GM12865 (cell line): ENCODE results near the gene STK33.
A peak's percentile ranks its signal among the peaks of the same experiment; 100 is the strongest.

Source experiments
- DNase-seq: peaks from one replicate; pipeline ENCODE4 v3.0.0; 2010; ENCODE audit warnings: low read depth
- H3K4me3 ChIP-seq: 2 replicates; pipeline ENCODE4 v1.5.1; 2011; ENCODE audit warnings: mild to moderate bottlenecking, low read depth, low read length, control low read depth
- TF ChIP-seq, protein P1 (sequence below): IDR thresholded peaks from 2 replicates; pipeline ENCODE4 v1.5.1; 2011; ENCODE audit warnings: low read length, control low read depth, low read depth, inconsistent platforms; ENCODE audit not compliant: insufficient read depth; ENCODE audit errors: missing control alignments

Gene STK33

GRCh38 chr11:8593935-8594909, at the start of gene STK33:
Gene STK33 (minus strand): TSS chr11:8594228. CDS start chr11:8474905, 119,323 bp downstream.
- DNase-seq = peak; percentile 82
- TF ChIP-seq, protein P1, sequence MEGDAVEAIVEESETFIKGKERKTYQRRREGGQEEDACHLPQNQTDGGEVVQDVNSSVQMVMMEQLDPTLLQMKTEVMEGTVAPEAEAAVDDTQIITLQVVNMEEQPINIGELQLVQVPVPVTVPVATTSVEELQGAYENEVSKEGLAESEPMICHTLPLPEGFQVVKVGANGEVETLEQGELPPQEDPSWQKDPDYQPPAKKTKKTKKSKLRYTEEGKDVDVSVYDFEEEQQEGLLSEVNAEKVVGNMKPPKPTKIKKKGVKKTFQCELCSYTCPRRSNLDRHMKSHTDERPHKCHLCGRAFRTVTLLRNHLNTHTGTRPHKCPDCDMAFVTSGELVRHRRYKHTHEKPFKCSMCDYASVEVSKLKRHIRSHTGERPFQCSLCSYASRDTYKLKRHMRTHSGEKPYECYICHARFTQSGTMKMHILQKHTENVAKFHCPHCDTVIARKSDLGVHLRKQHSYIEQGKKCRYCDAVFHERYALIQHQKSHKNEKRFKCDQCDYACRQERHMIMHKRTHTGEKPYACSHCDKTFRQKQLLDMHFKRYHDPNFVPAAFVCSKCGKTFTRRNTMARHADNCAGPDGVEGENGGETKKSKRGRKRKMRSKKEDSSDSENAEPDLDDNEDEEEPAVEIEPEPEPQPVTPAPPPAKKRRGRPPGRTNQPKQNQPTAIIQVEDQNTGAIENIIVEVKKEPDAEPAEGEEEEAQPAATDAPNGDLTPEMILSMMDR = no peak
- peak within 1 kb of the TSS; percentile 56 for H3K4me3 ChIP-seq

- TF ChIP-seq, protein P1 = no peak
- no peak overlapping the region for H3K4me3 ChIP-seq
- DNase-seq = no peak
Measured at GRCh38 chr11:8642196-8642841, 48.3 kb upstream of the STK33 start.

GRCh38 chr11:8641332-8641731, 47.3 kb upstream of the STK33 start:
- H3K4me3 ChIP-seq = no peak overlapping the region
- DNase-seq = no peak
- TF ChIP-seq, protein P1 = no peak

DNA sequence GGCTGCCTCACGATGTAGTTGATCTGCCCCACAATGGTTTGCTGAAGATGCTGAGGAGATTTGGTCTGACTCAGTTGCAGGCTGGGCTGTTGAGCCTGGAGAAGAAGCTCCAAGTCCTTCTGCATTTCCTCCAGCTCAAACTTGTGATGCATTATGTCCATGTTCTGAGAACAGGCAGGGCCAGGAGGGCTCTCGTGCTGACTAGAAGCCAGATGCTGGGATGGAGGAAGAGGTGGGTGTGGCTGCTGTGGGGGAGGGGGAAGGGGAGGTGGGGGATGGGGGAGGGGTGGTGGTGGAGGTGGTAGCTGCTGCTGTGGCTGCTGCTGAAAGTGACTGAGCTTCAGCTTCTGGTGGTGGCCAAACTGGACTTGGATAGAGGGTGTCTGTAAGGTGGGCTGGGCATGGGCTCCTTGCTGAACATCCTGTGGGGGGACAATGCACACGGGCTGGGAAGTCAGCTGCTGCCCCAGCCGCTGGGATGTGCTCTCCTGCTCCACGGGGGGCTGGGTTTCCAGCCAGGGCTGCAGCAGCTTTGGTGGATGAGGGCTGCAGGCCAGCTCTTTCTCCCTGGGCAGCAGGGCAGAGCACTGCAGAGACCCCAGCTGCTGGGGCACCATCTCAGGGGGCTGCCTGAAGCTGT, 46.4 kb upstream of the STK33 start:
- TF ChIP-seq, protein P1 = no peak
- H3K4me3 ChIP-seq = no peak overlapping the region
- no peak for DNase-seq

DNA sequence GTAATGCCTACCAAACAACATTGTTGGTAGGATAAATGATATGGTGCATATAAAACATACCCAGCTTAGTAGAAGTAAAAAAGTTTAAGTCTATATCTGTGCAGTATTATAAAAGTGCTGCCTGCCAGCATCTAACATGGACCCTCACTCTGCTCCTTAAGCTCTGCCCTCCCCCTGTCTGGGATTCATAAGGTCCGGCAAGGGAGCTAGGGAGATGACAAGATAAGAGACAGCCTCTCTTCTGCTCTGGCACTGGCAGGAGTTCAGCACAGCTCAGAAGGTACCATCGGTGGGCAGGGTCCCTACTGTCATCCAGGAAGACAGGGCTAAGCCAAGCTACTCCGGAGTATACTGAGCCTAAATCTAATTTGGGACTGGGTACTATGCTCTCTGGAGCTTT, 45.6 kb upstream of the STK33 start:
- no peak for DNase-seq
- no peak overlapping the region for H3K4me3 ChIP-seq
- TF ChIP-seq, protein P1 = no peak

GRCh38 chr11:8638300-8638699, 44.3 kb upstream of the STK33 start:
- no peak for DNase-seq
- no peak overlapping the region for H3K4me3 ChIP-seq
- TF ChIP-seq, protein P1 = no peak
